A673 (cell line): ENCODE results near the gene PDE8A.

Experiments
- EZH2 ChIP-seq: fragments of 200-600 bp; sonication (generic); IDR thresholded peaks from 2 replicates; pipeline ENCODE4 v1.6.1; 2017; ENCODE audit warnings: borderline replicate concordance, low read depth, mild to moderate bottlenecking, mixed read lengths, antibody characterized with exemption, low read length; ENCODE audit not compliant: poor library complexity, severe bottlenecking
- TF ChIP-seq, protein P1 (sequence below): fragments of 300-800, 200-600 bp; sonication (generic); conservative IDR thresholded peaks from 2 replicates; pipeline ENCODE4 v1.5.1; 2017; ENCODE audit warnings: low read depth, mild to moderate bottlenecking, antibody characterized with exemption, low read length, moderate library complexity, mixed read lengths

DNA sequence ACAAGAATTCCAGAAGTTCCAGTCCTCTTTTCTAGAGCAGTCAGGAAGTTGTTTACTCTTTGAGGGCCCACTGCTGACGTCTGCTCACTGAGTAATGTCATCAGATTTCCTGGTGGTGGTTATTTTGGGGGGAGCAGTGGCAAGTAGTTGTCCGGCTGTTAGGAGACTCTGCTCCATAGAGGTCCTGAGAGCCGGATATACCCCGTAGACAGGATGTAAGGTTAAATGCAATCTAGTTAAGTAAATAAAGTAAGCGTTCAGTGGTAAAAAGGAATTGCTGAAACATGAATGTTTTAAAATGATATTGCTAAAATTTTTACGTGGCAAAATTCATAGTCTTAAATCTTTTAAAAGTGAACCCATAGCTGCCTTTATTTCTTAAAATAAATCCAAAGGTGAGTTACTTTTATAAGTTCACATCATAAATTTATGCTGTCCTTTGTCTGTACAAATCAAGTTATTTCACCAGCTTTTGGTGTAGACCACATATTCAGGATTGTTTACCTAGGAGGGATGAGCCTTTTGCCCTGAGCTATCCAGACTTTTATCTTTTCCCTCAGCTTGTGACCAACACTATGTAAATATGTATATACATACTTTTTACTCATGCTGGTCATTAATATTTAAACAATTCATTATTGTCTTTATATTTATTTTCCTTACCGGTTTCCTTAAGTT is 65.8 kb downstream of the PDE8A start:
- TF ChIP-seq, protein P1, sequence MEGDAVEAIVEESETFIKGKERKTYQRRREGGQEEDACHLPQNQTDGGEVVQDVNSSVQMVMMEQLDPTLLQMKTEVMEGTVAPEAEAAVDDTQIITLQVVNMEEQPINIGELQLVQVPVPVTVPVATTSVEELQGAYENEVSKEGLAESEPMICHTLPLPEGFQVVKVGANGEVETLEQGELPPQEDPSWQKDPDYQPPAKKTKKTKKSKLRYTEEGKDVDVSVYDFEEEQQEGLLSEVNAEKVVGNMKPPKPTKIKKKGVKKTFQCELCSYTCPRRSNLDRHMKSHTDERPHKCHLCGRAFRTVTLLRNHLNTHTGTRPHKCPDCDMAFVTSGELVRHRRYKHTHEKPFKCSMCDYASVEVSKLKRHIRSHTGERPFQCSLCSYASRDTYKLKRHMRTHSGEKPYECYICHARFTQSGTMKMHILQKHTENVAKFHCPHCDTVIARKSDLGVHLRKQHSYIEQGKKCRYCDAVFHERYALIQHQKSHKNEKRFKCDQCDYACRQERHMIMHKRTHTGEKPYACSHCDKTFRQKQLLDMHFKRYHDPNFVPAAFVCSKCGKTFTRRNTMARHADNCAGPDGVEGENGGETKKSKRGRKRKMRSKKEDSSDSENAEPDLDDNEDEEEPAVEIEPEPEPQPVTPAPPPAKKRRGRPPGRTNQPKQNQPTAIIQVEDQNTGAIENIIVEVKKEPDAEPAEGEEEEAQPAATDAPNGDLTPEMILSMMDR: no peak
- TF ChIP-seq EZH2: no peak
